CD4-positive, alpha-beta T cell (primary cell): Measurements from ENCODE around the gene PGR. TPM values are rescaled to one million over a fixed set of nuclear protein-coding genes. Genes with fewer than 3 reads are reported as not detected.

Experiments
- ATAC-seq: fragments of 200-7000 bp; cut with Tn5 transposase; one replicate; pipeline ENCODE4 v1.10.0; 2022; ENCODE audit warnings: mild to moderate bottlenecking; ENCODE audit not compliant: poor library complexity
- CTCF ChIA-PET: fragments of 350-600 bp; sonication (Branson Sonifier 250); formaldehyde crosslinking; loops from one replicate; lab custom pipeline; 2021; ENCODE audit warnings: antibody characterized with exemption, inconsistent platforms; lab: Charles Lee
- POLR2A ChIA-PET: fragments of 350-600 bp; sonication (Branson Sonifier 250); formaldehyde crosslinking; loops from one replicate; lab custom pipeline; 2021; ENCODE audit warnings: antibody characterized with exemption, inconsistent platforms; lab: Charles Lee
- DNase-seq, 14 experiments: peaks; one replicate each; pipeline ENCODE4 v3.0.0-alpha.2; 2013 to 2020; ENCODE audit warnings: mixed read lengths in 2 of 14
- H3K27ac ChIP-seq, 2 donors: one replicate each; pipeline versions ENCODE4 v1.5.1 to v1.7.0; 2013; ENCODE audit warnings: low read length in 2 of 2, low read depth in 1 of 2, mild to moderate bottlenecking in 1 of 2
- H3K27me3 ChIP-seq, 2 experiments: 1 replicate in 1 of 2; 2 replicates in 1 of 2; pipeline versions ENCODE4 v1.6.1 to v1.7.0; 2013; ENCODE audit warnings: low read length in 2 of 2, control low read depth in 1 of 2, mild to moderate bottlenecking in 1 of 2, moderate library complexity in 1 of 2; ENCODE audit not compliant: insufficient read depth in 2 of 2, control insufficient read depth in 1 of 2
- H3K36me3 ChIP-seq: one replicate; pipeline ENCODE4 v1.6.1; 2013; ENCODE audit warnings: low read length, control low read depth; ENCODE audit not compliant: insufficient read depth
- H3K4me1 ChIP-seq: one replicate; pipeline ENCODE4 v1.6.1; 2013; ENCODE audit warnings: low read length, control low read depth; ENCODE audit not compliant: insufficient read depth
- H3K4me3 ChIP-seq: one replicate; pipeline ENCODE4 v1.5.1; 2013; ENCODE audit warnings: mild to moderate bottlenecking, low read length, moderate library complexity
- H3K9me3 ChIP-seq, 2 experiments: 1 replicate in 1 of 2; 2 replicates in 1 of 2; pipeline versions ENCODE4 v1.6.1 to v1.7.0; 2013; ENCODE audit warnings: low read length in 2 of 2, mild to moderate bottlenecking in 2 of 2, control low read depth in 1 of 2, moderate library complexity in 1 of 2; ENCODE audit not compliant: control insufficient read depth in 1 of 2, insufficient read depth in 1 of 2
- H3K27ac Mint-ChIP-seq: one replicate; pipeline ENCODE4 v1.8.0; 2020; ENCODE audit warnings: mixed read lengths
- H3K27me3 Mint-ChIP-seq: one replicate; pipeline ENCODE4 v1.8.0; 2021; ENCODE audit warnings: mixed read lengths
- H3K36me3 Mint-ChIP-seq: one replicate; pipeline ENCODE4 v1.8.0; 2021; ENCODE audit warnings: low read depth, mixed read lengths
- H3K4me1 Mint-ChIP-seq: one replicate; pipeline ENCODE4 v1.8.0; 2021; ENCODE audit warnings: low read depth, mixed read lengths
- H3K4me3 Mint-ChIP-seq: one replicate; pipeline ENCODE4 v1.8.0; 2020; ENCODE audit warnings: mild to moderate bottlenecking, mixed read lengths
- H3K9me3 Mint-ChIP-seq: one replicate; pipeline ENCODE4 v1.8.0; 2020; ENCODE audit warnings: mixed read lengths
- intact Hi-C, 2 experiments: fragments of 100-400 bp; cut with DNase I in 1 of 2; cut with micrococcal nuclease in 1 of 2; formaldehyde crosslinking; loops; one replicate each; pipeline versions ENCODE4 v1.15.1 to v1.9.0; 2023 to 2025; cut with DNase I, micrococcal nuclease
- total RNA-seq, 174 experiments: library from RNA in 2 of 174; stranded (reverse) in 2 of 174; gene quantifications; one replicate each; pipeline ENCODE4 v1.2.3 and lab custom pipeline; 2021 to 2026
- TF ChIP-seq, protein P1 (sequence below): fragments of 200-600 bp; IDR thresholded peaks from one replicate; pipeline ENCODE4 v1.8.0; 2022; ENCODE audit warnings: antibody characterized with exemption, mild to moderate bottlenecking

PGR gene
- total RNA-seq, 2 experiments from 2014 or later = not detected

DNA sequence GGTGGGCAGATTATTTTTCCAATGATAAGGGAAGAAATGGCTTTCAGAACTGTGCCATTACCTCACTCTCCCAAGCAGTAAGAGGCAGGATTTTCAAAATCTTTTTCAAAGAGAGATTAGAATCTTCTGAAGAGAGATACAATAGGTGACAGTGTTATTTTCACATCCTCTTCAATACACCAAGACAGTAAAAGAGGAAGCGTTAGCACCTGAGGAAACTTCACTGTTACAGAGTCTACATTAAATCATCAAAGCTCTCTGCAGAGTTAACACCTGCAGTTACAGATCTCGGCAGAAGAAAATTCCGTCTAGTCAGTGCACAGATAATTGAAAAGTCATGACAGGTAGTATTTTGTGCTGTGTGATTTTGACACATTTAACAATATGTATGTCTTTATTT lies 144.9 kb downstream of the PGR start:
- no peak for ATAC-seq
- ChIA-PET POLR2A (no interaction called here), CTCF (no interaction called here)
- Mint-ChIP-seq H3K9me3 (no peaks in the 10 kb centered on the region), H3K4me3 (no peak overlapping the region), H3K36me3 (no peaks in the 10 kb centered on the region), H3K27ac (no peak overlapping the region), H3K4me1 (no peaks in the 10 kb centered on the region), H3K27me3 (no peaks in the 10 kb centered on the region)
- DNase-seq = no peak
- H3K9me3 ChIP-seq = no peaks in the 10 kb centered on the region
- H3K36me3 ChIP-seq = no peaks in the 10 kb centered on the region
- TF ChIP-seq, protein P1, sequence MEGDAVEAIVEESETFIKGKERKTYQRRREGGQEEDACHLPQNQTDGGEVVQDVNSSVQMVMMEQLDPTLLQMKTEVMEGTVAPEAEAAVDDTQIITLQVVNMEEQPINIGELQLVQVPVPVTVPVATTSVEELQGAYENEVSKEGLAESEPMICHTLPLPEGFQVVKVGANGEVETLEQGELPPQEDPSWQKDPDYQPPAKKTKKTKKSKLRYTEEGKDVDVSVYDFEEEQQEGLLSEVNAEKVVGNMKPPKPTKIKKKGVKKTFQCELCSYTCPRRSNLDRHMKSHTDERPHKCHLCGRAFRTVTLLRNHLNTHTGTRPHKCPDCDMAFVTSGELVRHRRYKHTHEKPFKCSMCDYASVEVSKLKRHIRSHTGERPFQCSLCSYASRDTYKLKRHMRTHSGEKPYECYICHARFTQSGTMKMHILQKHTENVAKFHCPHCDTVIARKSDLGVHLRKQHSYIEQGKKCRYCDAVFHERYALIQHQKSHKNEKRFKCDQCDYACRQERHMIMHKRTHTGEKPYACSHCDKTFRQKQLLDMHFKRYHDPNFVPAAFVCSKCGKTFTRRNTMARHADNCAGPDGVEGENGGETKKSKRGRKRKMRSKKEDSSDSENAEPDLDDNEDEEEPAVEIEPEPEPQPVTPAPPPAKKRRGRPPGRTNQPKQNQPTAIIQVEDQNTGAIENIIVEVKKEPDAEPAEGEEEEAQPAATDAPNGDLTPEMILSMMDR = no peak
- no peaks in the 10 kb centered on the region for H3K27me3 ChIP-seq
- intact Hi-C loops = no loop called here
- no peaks in the 10 kb centered on the region for H3K4me1 ChIP-seq
- H3K4me3 ChIP-seq = no peak overlapping the region
- H3K27ac ChIP-seq = no peak overlapping the region

DNA sequence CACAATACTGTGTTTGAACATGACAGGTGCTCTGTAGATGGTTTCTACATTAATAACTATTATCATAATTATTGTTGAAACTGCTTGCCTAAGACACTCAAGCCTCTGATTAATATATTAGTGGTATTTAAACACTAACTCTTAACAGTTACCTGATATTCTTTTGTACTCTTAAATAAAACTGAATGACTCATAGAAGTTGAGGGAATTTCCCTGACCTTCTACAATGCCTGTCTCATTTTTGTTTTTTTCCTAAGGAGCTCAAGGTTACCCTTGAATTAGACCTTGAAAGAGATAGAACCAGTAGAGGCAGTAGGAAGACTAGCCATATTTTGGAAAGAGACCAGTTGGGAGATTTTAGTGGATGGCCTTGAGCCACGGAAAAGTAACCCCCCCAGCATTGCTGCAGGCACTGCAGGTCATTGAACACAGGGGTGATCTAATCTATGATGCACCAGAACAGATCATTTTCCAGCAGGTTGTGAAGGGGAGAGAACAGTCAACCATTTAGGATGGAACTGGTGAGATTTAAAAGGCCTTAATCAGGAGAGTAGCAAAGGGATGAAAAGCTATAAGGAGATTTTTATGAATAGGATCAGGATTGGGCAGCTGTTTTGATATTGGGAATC lies 148.3 kb downstream of the PGR start:
- H3K36me3 ChIP-seq = no peaks in the 10 kb centered on the region
- H3K9me3 Mint-ChIP-seq = no peaks in the 10 kb centered on the region
- H3K27me3 Mint-ChIP-seq = no peaks in the 10 kb centered on the region
- POLR2A ChIA-PET = no interaction called here
- H3K27ac Mint-ChIP-seq = no peak overlapping the region
- no peak overlapping the region for H3K27ac ChIP-seq
- CTCF ChIA-PET = no interaction called here
- DNase-seq = no peak
- ATAC-seq = no peak
- no peaks in the 10 kb centered on the region for H3K36me3 Mint-ChIP-seq
- no peaks in the 10 kb centered on the region for H3K9me3 ChIP-seq
- no peak overlapping the region for H3K4me3 Mint-ChIP-seq
- H3K4me1 ChIP-seq = no peaks in the 10 kb centered on the region
- no peaks in the 10 kb centered on the region for H3K27me3 ChIP-seq
- no peaks in the 10 kb centered on the region for H3K4me1 Mint-ChIP-seq
- intact Hi-C loops = no loop called here
- H3K4me3 ChIP-seq = no peak overlapping the region
- TF ChIP-seq, protein P1 = no peak

DNA sequence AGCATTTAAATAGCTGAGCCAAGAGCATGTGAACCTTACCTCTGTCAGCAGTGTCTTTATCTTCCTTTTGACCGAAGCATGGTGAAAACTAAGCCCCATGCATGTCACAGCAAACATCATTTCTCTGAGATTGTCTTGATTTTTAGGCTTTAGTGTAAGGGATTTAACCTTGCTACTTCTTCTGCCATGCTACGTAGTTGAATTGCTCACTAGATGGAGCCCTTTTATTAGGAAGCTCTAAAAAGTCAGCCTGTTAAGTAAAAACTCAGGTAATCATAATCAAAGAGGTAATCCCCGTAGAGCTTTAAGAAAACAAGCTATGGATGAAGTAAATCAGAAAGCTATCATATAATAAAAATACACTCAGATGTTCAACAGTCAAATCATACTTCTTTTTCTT lies 149.5 kb downstream of the PGR start:
- Histone ChIP-seq H3K27ac (no peak overlapping the region), H3K36me3 (no peaks in the 10 kb centered on the region), H3K4me3 (no peak overlapping the region), H3K27me3 (no peaks in the 10 kb centered on the region), H3K4me1 (no peaks in the 10 kb centered on the region), H3K9me3 (no peaks in the 10 kb centered on the region)
- CTCF ChIA-PET = no interaction called here
- POLR2A ChIA-PET = no interaction called here
- ATAC-seq = no peak
- no peak for DNase-seq
- no peaks in the 10 kb centered on the region for H3K4me1 Mint-ChIP-seq
- TF ChIP-seq, protein P1 = no peak
- H3K27ac Mint-ChIP-seq = no peak overlapping the region
- H3K9me3 Mint-ChIP-seq = no peaks in the 10 kb centered on the region
- H3K4me3 Mint-ChIP-seq = no peak overlapping the region
- no peaks in the 10 kb centered on the region for H3K36me3 Mint-ChIP-seq
- intact Hi-C loops = no loop called here
- H3K27me3 Mint-ChIP-seq = no peaks in the 10 kb centered on the region
